NOMO-1 (cell line): ENCODE data around the gene CNTN4.

Source experiments
- DNase-seq, 2 experiments: peaks; one replicate each; lab custom pipeline; 2025; ENCODE audit not compliant: unreplicated experiment in 2 of 2; lab: John Stamatoyannopoulos, UW

The CNTN4 gene

DNA sequence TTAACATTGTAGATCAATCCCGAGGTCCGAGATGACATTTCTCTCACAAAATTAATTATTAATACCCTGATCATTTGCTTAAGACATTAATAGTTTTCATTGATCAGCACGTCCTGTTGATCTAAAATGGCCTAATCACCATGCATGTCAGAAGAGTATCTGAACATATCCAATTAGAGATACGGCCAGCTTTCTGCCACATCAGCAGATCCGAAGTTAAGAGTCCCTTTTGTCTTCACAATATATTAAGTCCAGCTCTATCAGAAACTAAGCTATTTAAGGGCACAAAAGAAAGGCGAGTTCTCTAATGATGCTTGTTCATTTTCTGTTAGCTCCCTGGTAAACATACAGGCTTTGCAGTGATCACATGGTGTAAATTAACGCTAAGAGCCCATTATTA is 470.3 kb downstream of the CNTN4 start:
- DNase-seq, result no peak

DNA sequence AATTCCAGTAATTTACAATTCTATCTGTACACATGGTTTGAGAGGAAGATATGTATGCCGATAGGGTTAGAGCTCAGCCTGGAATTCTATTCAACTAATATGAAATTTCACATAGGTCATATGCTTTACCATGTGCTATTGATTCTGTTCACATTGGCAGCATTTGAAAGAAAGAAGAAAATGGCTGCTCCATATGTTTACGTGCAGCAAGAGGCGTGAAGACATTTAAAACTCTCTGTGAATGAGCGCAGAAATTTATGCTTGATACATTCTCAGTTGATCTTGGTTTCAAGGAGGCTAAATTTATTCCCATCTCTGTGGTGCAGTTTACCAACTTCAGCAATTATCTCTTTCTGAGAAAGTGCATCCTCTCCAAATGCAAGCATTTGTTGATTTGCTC is 478.9 kb downstream of the CNTN4 start:
- no peak for DNase-seq

DNA sequence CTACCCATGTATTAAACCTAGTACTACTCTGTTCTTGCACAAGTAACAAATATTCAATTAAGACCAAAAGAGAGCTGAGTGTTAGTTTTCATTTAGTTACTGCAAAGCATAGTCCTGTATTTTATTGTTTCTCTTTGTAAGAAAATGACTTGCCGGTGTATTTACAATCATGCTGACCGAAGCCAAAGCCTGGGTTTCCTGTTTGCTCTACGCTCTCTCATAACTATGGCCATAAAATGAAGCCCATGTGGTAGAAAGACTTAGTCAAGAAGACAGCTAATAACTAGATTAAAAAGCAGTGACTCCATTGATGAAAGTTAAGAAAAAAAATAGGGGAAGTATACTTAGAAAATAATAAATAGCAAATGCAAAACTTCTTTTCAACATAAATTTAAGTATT is 479.9 kb downstream of the CNTN4 start:
- DNase-seq, result no peak

DNA sequence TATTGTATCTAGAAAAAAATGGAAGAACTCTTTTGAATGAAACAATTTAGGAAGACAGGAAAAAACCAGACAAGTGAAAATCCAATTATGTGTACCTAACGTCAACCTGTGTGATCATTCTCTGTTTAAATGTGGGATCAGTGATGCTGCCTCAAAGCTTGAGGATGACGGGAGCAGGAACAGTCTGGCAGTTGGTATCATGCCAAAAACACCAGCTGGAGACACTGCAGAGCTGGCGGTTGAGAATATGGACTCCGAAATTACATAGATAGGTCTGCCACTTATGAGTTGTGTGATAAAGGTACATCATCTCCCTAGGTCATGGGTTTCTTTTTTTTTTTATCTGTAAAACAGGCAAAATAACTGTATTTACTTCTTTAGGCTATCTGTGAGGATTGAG is 480.5 kb downstream of the CNTN4 start:
- no peak for DNase-seq

GRCh38 chr3:2583046-2583445 is 484.4 kb downstream of the CNTN4 start:
- no peak for DNase-seq

- no peak for DNase-seq
Observed at GRCh38 chr3:2589336-2589969, 490.8 kb downstream of the CNTN4 start.

- DNase-seq, result no peak
Observed at GRCh38 chr3:2595486-2595885, 496.8 kb downstream of the CNTN4 start.

- DNase-seq, result no peak
Observed at GRCh38 chr3:2597615-2598014, 498.9 kb downstream of the CNTN4 start.

GRCh38 chr3:2599471-2599870 is 500.8 kb downstream of the CNTN4 start:
- DNase-seq, result no peak

DNA sequence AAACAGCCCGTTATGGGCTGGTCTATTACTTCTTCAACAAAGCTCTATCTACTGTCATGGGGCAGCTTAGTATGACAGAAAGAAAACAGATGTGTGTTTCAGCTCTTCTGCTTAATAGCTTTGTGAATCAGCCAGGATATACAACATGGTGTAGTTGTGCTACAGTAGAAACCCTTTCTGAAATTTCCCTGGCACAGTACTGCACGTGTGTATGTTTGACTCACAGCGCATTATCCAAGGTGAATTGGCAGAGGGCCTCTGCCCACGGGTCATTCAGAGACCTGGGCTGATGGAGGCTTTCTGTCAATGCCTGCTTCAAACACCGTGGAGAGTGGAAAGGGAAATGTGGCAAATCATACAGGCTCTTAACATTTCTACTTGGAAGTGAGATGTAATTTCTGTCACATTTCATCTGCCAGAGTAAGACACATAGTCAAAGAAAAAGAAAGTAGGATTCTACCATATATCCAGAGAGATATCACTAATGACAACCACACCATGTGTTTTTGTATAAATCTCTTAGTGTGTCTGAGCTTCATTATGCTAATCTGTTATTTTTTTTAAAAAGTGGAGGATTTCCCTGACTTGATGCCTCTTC is 505.1 kb downstream of the CNTN4 start:
- no peak for DNase-seq

DNA sequence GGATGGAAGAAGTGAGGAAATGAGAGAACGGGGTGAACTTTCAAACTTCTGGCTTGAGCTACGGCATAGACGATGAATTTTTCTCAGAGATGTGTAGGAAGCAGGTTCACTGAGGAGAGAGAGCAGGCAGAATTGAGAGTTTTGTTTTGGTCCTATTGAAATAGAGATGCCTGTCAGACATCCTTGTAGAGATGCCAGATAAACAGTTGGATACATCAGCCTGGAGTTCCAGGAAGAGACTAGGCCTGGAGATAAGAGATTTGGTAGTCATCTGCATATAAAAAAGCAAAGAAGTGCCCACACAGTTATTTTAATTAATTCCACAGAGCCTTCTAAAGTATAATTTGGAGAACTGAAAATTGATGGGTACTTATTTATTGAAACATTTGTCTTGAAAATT is 515.9 kb downstream of the CNTN4 start:
- no peak for DNase-seq

- DNase-seq, result no peak
Observed at GRCh38 chr3:2615080-2615479, 516.4 kb downstream of the CNTN4 start.

DNA sequence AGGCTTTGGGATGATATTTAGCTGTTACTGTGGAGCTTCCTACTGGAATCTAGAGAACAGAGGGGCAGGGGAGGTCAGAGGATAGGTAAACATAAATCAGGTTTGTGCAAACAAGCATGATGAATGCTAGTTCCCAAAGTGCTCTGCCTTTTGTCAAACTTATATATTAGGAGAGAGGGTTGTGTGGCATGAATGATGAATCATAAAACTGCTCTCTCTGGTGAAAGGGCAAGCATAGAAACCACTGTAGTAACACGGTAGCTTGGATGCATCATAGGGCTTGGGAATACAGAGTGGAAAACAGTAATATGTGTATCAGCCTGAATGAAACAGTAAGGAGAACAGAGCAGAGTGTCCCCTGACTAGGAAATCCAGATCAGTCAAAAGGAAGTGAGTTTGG is 524.8 kb downstream of the CNTN4 start:
- no peak for DNase-seq

DNA sequence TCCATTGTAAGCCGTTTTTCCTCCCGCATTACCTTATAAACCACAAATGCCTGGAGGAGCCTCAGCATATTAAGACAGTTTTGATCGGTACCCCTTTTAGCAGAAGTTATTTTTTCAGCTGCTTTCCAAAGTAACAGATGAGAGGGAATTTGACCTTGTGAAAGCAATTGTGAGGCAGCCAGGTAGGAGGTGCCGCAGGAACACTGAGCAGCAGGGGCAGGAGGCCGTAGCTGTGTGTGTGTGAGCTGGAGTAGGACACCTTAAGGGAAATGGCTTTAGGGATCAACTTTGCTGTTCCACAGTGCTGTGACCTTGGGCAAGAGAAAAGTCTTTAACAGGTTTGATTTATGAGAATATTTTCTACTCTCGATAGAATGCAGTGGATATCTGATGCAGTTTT is 529.5 kb downstream of the CNTN4 start:
- no peak for DNase-seq

DNA sequence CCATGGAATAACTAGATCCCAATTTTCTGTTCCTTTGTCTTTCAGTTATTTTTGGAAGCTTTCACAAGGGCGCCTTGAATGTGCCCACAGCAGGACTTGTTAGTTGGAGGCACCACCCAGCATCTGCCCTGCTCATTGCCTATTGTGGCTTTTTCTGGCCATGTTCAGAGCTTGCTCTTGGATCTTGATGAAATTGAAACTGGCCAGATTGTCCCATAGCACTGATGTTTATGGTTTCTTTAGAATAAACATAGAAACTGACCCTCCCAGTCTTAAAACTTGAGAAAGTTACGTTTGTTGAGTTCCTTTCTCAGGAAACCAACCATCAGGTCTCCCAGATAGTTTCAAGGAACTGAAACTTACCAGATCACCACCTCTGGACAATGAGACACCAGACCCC is 536.8 kb downstream of the CNTN4 start:
- DNase-seq, result peak in 1 of 2 experiments; percentile 87

GRCh38 chr3:2643606-2644005 is 544.9 kb downstream of the CNTN4 start:
- DNase-seq, result no peak

GRCh38 chr3:2645001-2645400 is 546.3 kb downstream of the CNTN4 start:
- DNase-seq, result no peak

- DNase-seq, result no peak
Observed at GRCh38 chr3:2650746-2651145, 552.1 kb downstream of the CNTN4 start.

DNA sequence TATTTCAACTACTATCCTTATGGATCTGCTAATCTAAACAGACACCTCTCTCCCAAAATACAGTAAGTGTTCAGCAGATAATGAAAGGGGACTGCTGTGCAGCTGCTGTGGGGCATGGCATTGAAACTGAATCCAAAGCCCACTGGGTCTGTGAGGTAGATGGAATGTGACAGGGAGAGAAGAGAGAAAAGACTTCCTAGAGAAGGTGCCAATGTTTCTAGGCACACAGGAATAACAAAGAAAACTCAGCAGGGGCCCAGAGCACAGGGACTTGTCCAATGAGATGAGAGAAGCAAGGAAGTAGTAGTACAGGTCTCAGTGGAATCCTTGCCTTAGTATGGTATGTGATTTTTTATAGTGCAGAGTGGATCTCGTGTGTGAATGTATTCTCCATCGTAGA is 553.7 kb downstream of the CNTN4 start:
- DNase-seq, result no peak

- DNase-seq, result peak; percentile 54 to 70
Observed at GRCh38 chr3:2653706-2654105, 555.0 kb downstream of the CNTN4 start.

GRCh38 chr3:2655229-2655701 is 556.6 kb downstream of the CNTN4 start:
- DNase-seq, result peak in 1 of 2 experiments; percentile 66
